LHCN-M2 (cell line): Measurements from ENCODE around the gene LCN1. TPM values are rescaled to one million over a fixed set of nuclear protein-coding genes. Genes with fewer than 3 reads are reported as not detected.

Experiments
- DNase-seq: peaks from one replicate; pipeline ENCODE4 v3.0.0-alpha.2; 2012; ENCODE audit warnings: low read depth
- total RNA-seq: library from RNA; depleted of rRNA; stranded (reverse); fragments of >200 nt; gene quantifications from 2 replicates; pipeline ENCODE4 v1.2.3, GENCODE V29; 2014

LCN1 gene
- total RNA-seq, 1 experiment from 2014 or later = not detected

- no peak for DNase-seq
These were observed 32.7 kb upstream of the LCN1 start for GRCh38 chr9:135488527-135488926.

- DNase-seq = no peak
These were observed 31.9 kb upstream of the LCN1 start for GRCh38 chr9:135489188-135489906.

DNA sequence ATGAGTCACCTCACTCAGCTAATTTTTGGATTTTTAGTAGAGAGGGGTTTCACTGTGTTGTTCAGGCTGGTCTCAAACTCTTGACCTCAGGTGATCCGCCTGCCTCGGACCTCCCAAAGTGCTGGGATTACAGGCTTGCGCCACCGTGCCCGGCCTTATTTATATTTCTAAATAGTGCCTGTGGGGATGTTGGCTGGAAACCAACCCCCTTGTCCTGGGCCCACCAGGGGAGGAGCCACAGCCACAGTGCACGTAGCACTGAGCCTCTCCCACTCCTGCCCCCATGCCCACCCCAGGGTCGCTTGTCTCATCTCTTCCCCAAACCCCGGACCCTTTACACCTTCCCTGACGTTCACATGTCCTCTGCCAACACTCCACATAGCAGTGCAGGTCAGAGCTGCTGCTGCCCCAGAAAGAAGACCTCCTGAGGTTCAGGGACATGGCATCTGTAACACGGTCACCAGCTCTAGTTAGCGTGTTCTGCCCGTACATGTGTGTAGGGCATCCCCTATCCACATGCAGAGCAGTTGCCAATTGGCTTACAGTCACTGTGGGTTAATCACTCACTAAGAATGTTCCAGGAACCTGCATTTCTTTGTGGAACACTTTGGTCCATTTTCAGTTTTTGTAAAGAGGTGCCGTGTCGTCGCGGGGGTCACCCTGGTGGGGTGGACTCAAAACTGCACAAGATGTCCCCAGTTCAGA is 30.9 kb upstream of the LCN1 start:
- DNase-seq = no peak

GRCh38 chr9:135490980-135491464 is 30.2 kb upstream of the LCN1 start:
- DNase-seq = no peak

- DNase-seq = no peak
These were observed 29.5 kb upstream of the LCN1 start for GRCh38 chr9:135491764-135492163.

GRCh38 chr9:135492886-135493669 is 28.2 kb upstream of the LCN1 start:
- DNase-seq = no peak

DNA sequence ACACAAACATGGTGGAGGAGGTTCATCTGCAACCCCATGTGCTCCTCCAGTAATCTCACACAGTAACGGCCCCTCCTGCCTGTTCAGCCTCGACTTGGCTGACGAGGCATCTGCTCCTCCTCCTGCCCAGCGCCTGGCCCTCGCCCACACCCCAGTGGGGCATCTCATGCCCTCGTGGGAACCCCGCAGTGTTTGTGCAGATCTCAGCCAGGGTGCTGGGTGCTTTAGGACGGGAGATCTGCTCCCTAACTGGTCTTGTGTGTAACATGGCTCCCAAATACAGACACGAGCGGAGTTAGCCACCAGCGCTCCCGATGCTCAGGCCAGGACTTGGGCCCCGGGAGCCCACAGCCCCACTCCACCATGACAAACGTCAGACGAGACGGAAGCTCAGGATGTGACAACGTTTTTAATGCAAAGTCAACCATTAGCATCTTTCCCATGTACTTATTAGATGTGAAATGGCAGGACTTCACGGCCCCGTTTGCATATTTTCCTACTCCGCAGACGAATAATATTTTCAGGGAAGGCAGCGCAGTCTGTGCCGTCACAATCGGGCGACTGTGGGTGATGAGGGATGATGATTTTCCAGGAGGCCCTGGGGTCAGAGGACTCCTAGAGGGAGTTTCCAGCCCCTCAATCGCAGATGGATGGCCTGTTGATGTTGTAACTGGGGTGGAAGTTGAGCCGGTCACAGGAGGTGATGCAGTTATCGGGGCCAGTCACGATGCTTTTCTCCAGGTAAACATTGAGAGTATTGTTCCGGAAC is 26.3 kb upstream of the LCN1 start:
- no peak for DNase-seq

GRCh38 chr9:135498381-135499126 is 22.7 kb upstream of the LCN1 start:
- DNase-seq = no peak

GRCh38 chr9:135499326-135500070 is 21.7 kb upstream of the LCN1 start:
- DNase-seq = peak; percentile 80

DNA sequence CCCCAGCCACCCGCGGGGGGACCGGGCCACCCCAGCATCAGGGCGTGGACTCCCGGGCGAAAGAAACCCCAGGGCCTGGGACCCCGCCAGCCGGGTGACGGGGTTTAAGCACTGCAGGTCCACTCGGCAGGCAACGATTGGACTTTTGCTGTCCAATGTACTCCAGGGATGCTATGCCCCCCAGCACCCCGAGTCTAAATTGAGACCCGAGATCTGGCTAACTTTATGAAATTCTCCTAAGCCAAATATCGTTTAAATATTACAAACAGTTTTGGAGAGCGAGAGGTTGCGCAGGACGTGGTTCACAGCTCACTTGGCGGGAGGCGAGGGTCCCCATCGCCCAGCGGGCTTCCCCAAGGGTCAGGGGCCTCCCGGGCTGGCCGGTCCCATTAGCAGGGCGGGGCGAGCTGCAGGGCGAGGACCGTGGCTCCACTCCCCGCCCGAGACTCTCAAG is 21.1 kb upstream of the LCN1 start:
- DNase-seq = no peak

DNA sequence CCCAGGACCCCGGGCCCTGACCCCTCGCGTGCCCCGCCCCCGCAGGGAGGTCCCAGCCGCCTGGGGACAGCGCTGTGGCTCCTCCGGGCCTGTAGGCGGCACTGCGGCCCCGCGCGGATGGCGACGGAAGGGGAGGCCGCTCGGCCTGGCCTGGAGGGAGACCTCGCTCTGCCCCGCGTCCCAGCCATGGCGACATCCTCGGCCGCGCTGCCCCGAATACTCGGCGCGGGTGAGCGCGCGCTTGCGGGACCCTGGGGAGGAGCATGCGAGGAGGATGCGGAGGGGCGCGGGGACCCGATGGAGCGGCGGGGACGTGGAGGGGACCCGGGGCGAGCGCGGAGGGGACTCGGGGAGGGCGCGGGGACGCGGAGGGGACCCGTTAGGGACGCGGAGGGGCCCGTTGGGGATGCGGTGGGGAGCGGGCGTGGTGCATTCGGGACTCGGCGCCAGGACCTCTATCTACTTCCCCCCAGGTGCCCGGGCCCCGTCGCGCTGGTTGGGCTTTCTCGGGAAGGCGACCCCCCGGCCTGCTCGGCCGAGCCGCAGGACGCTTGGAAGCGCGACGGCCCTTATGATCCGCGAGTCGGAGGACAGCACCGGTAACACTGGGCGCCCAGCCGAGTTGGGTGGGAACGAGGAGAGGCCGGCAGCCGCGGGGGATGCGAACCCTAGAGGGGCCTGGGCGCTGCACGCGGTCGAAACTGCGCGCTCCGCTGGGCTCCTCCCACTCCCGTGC is 20.5 kb upstream of the LCN1 start, which contains the start of gene MRPS2:
MRPS2 (plus strand) TSS at position 158 of the 736 bp plus-strand sequence; CDS start at position 187, 29 bp downstream.
- peak; percentile 80 for DNase-seq

- DNase-seq = no peak
These were observed 19.7 kb upstream of the LCN1 start for GRCh38 chr9:135501261-135502167.

DNA sequence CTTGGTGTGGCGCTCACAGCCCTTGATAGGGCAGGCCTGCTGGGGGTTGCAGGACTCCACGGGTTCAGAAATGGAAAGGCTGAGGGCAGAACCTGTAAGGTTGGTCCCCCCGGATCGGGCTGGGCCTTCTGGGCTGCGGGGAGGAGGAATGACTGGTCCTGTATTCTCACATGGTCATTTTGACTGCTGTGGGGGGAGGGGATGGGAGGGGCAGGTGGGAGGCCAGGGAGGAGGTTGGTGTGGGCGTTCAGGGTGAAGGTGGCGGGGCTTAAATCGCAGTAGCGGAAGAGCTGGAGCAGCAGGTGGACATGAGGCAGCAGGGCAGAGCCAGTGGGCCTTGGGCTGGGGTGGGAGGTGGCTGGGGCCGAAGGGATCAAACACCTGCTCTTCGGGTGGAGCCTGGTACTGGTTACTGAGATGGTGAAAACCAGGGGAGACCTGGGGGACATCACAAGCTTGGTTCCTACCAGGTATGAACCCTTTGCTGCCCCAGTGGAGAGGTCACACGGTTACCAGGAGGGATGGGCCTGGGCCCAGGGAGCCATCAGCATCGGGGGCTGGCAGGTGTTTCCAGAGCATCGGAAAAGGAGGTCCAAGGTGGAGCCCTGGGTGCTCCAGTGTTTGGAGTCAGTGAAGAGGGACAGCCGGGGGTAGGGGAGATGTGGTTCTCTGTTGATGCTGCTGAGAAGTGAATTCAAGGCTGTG is 18.9 kb upstream of the LCN1 start:
- no peak for DNase-seq

DNA sequence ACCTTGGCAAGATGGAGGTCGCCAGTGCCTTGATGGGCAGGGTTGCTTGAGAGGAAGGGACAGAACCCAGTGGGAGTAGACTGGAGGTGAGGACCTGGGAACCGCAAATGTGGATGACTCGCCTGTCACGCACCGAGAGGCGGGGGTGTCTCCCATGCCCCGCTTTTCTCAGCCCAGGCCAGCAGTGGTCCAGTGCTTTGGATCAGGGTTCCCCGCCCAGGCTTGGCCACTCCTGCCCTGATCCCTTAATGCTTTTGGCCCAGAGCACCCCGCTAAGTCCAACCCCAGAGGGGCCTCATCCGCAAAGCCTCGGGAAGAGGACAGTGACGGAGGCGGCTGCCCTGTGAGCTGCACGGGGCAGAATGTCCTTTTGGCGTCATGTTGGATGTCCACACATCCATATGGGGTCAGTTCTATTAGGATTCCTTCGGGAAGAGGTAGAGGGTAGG is 18.3 kb upstream of the LCN1 start:
- DNase-seq = no peak

DNA sequence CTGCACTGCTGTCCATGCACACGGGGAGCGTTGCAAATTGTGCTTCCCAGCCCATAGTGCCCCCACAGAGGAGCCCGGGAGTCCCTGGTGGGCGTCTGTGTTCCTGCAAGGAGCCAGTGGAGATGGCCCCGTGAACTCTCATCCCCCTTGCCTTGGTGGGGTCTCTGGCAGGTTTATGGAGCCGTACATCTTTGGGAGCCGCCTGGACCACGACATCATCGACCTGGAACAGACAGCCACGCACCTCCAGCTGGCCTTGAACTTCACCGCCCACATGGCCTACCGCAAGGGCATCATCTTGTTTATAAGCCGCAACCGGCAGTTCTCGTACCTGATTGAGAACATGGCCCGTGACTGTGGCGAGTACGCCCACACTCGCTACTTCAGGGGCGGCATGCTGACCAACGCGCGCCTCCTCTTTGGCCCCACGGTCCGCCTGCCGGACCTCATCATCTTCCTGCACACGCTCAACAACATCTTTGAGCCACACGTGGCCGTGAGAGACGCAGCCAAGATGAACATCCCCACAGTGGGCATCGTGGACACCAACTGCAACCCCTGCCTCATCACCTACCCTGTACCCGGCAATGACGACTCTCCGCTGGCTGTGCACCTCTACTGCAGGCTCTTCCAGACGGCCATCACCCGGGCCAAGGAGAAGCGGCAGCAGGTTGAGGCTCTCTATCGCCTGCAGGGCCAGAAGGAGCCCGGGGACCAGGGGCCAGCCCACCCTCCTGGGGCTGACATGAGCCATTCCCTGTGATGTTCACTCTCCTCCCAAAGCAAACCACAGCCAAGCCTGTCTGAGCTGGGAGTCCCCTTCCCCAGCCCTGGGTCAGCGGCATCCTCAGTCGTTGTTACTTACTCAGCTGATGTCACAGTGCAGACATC is 17.6 kb upstream of the LCN1 start:
- no peak for DNase-seq
